CD4-positive, alpha-beta T cell treated with Interleukin-15 for 1 hour (primary cell): ENCODE measurements around the gene APOA1.
"Not testable (repeated sequence)": the region's sequence is repeated elsewhere in the genome, so short reads cannot be mapped to it uniquely, and the experiment has no call there.

Experiments used
- DNase-seq: peaks from one replicate; pipeline ENCODE4 v3.0.0-alpha.2; 2020

Gene APOA1

GRCh38 chr11:116857316-116857715, 19.9 kb upstream of the APOA1 start:
- no peak for DNase-seq

- no peak for DNase-seq
These were observed 19.0 kb upstream of the APOA1 start for GRCh38 chr11:116856423-116856822.

GRCh38 chr11:116855413-116855812, 18.0 kb upstream of the APOA1 start:
- no peak for DNase-seq

GRCh38 chr11:116853461-116854073, 16.1 kb upstream of the APOA1 start:
- DNase-seq, result peak; percentile 61

GRCh38 chr11:116852261-116853031, 15.0 kb upstream of the APOA1 start:
- no peak for DNase-seq

- peak; percentile 51 for DNase-seq
These were observed 14.2 kb upstream of the APOA1 start for GRCh38 chr11:116851626-116852025.

GRCh38 chr11:116849486-116849885, 12.1 kb upstream of the APOA1 start:
- DNase-seq, result no peak

GRCh38 chr11:116849060-116849459, 11.6 kb upstream of the APOA1 start:
- DNase-seq, result no peak

GRCh38 chr11:116847612-116848011, 10.2 kb upstream of the APOA1 start:
- DNase-seq, result no peak

GRCh38 chr11:116844722-116845121, 7.3 kb upstream of the APOA1 start:
- no peak for DNase-seq

GRCh38 chr11:116843661-116844060, 6.2 kb upstream of the APOA1 start:
- DNase-seq, result no peak

GRCh38 chr11:116842909-116843308, 5.5 kb upstream of the APOA1 start:
- no peak for DNase-seq

- DNase-seq, result no peak
These were observed 4.7 kb upstream of the APOA1 start for GRCh38 chr11:116842117-116842516.

- DNase-seq, result no peak
These were observed 3.4 kb upstream of the APOA1 start for GRCh38 chr11:116840746-116841296.

GRCh38 chr11:116840224-116840745, 2.9 kb upstream of the APOA1 start:
- DNase-seq, result no peak

- no peak for DNase-seq
These were observed 1.1 kb upstream of the APOA1 start for GRCh38 chr11:116838321-116839084.

GRCh38 chr11:116836632-116836991, 810 bp downstream of the APOA1 start:
- DNase-seq, result no peak

- peak; percentile 87 for DNase-seq
These were observed 1.4 kb downstream of the APOA1 start for GRCh38 chr11:116835791-116836631.

- no peak for DNase-seq
These were observed 2.2 kb downstream of the APOA1 start for GRCh38 chr11:116835042-116835772.

- DNase-seq, result not testable (repeated sequence)
These were observed 2.8 kb downstream of the APOA1 start for GRCh38 chr11:116834535-116835041.

GRCh38 chr11:116833816-116834534, 3.4 kb downstream of the APOA1 start:
- DNase-seq, result no peak
